Right lobe of liver (tissue), 6 donors: ENCODE measurements around the gene HSPA5. TPM values are rescaled to one million over a fixed set of nuclear protein-coding genes. Genes with fewer than 3 reads are reported as not detected.

ENCODE experiments used
- ATAC-seq, 4 donors: fragments of 200-7000 bp; cut with Tn5 transposase; one replicate each; pipeline ENCODE4 v1.9.1; 2020; ENCODE audit warnings: mild to moderate bottlenecking in 4 of 4, moderate library complexity in 4 of 4
- DNase-seq, 3 donors: peaks; one replicate each; pipeline ENCODE4 v3.0.0-alpha.2; 2020
- H3K27ac ChIP-seq, 3 donors: fragments of 200-600 bp; one replicate each; pipeline ENCODE4 v1.8.0; 2022
- H3K27me3 ChIP-seq, 2 donors: fragments of 200-600 bp; one replicate each; pipeline ENCODE4 v1.8.0; 2022
- H3K36me3 ChIP-seq, 4 donors: fragments of 200-600 bp; sonication (generic) in 1 of 4; one replicate each; pipeline versions ENCODE4 v1.5.1 to v1.8.0; 2017 to 2022; ENCODE audit warnings: control low read depth in 1 of 4
- H3K4me1 ChIP-seq, 4 donors: fragments of 200-600 bp; sonication (generic) in 1 of 4; one replicate each; pipeline versions ENCODE4 v1.5.1 to v1.8.0; 2017 to 2022; ENCODE audit warnings: control low read depth in 1 of 4
- H3K4me3 ChIP-seq, 3 donors: fragments of 200-600 bp; one replicate each; pipeline ENCODE4 v1.8.0; 2022
- H3K9me3 ChIP-seq, 4 donors: fragments of 200-600 bp; sonication (generic) in 1 of 4; one replicate each; pipeline versions ENCODE4 v1.5.1 to v1.8.0; 2017 to 2022; ENCODE audit warnings: control low read depth in 1 of 4
- POLR2A ChIP-seq: fragments of 450-650 bp; IDR thresholded peaks from one replicate; pipeline ENCODE4 v1.6.1; 2017; ENCODE audit warnings: antibody characterized with exemption, mild to moderate bottlenecking
- WGBS: methylation state at CpG from one replicate; pipeline ENCODE4 v1.1.6; 2018; ENCODE audit warnings: low coverage, low lambda C conversion rate; ENCODE audit not compliant: insufficient coverage; ENCODE audit errors: missing lambda C conversion rate; 5-methylcytosine and 5-hydroxymethylcytosine counted together
- intact Hi-C, 2 donors: fragments of 100-400 bp; cut with DNase I; formaldehyde crosslinking; loops; one replicate each; pipeline versions ENCODE4 v1.11.2 to v1.14.1; 2022
- total RNA-seq, 6 experiments: library from RNA; depleted of rRNA in 2 of 6; stranded (reverse); fragments of >200 nt in 2 of 6; fragmentation: NEBNext Ultra II Directional in 3 of 6; extraction: Animal tissue kit (Norgen Biotek cat#: 25700) in 3 of 6; gene quantifications; one replicate each; pipeline versions ENCODE4 v1.1.0 to v1.2.4, GENCODE V29; 2016 to 2023
- TF ChIP-seq, protein P1 (sequence below), 4 donors: fragments of 200-600 bp in 3 of 4; fragments of 450-650 bp in 1 of 4; IDR thresholded peaks; one replicate each; pipeline versions ENCODE4 v1.5.1 to v1.8.0; 2016 to 2022; ENCODE audit warnings: antibody characterized with exemption in 4 of 4, mild to moderate bottlenecking in 2 of 4
- donor health status: DM: no; HTN: yes; CAD: no.
- donor health status: DM: no; HTN: no; CAD: no.
- donor health status: DM: no; HTN: no; CAD: no.
- donor health status: DM: no; HTN: yes; CAD: no.
- donor health status: DM: no; HTN: yes; CAD: no.

HSPA5 gene
- total RNA-seq, 6 experiments from 2014 or later = 240 to 359 (median 259) TPM

DNA sequence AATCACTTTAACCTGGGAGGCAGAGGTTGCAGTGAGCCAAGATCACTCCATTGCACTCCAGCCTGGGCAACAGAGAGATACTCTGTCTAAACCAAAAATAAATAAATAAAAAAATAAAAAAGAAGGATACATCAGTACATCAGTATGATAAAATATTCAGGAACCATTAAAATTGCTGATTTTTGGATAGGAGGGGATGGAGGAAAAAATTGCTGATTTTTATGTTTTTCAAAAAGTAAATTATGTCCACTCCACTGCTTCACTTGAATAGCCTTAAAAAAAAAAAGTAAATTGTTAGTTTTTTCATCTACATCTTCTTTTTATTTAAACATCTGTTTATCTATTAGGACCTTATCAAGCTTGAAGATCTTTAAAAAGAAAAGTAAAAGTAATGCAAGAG lies 13.1 kb upstream of the HSPA5 start:
- intact Hi-C loops = no loop called here
- Histone ChIP-seq H3K27me3 (no peaks in the 10 kb centered on the region), H3K27ac (no peak overlapping the region), H3K36me3 (no peaks in the 10 kb centered on the region), H3K4me3 (no peak overlapping the region), H3K4me1 (peaks cover 0 to 4% (median 0%) of the 10 kb centered on the region in 4 donors), H3K9me3 (no peaks in the 10 kb centered on the region)
- DNase-seq = no peak
- TF ChIP-seq, protein P1, sequence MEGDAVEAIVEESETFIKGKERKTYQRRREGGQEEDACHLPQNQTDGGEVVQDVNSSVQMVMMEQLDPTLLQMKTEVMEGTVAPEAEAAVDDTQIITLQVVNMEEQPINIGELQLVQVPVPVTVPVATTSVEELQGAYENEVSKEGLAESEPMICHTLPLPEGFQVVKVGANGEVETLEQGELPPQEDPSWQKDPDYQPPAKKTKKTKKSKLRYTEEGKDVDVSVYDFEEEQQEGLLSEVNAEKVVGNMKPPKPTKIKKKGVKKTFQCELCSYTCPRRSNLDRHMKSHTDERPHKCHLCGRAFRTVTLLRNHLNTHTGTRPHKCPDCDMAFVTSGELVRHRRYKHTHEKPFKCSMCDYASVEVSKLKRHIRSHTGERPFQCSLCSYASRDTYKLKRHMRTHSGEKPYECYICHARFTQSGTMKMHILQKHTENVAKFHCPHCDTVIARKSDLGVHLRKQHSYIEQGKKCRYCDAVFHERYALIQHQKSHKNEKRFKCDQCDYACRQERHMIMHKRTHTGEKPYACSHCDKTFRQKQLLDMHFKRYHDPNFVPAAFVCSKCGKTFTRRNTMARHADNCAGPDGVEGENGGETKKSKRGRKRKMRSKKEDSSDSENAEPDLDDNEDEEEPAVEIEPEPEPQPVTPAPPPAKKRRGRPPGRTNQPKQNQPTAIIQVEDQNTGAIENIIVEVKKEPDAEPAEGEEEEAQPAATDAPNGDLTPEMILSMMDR (IDR thresholded peaks at IDR 0.05) = no peak
- no peak for TF ChIP-seq POLR2A
- no peak for ATAC-seq

DNA sequence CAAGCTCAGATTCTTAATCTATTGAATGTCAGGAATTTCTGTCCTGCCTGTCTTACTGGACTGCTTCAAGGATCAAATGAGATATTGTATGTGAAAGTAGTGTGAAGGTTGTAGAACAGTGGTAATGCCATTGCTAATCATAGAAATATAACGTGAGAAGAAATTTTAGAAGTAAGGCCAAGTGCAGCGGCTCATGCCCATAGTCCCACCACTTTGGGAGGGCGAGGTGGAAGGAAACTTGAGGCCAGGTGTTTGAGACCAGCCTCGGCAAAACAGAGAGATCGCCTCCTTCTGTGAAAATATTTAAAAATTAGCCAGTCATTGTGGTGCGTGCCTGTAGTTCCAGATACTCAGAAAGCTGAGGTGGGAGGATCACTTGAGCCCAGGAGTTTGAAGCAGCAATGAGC lies 5.1 kb upstream of the HSPA5 start:
- no peaks in the 10 kb centered on the region for H3K36me3 ChIP-seq
- no peak overlapping the region for H3K27ac ChIP-seq
- no peaks in the 10 kb centered on the region for H3K9me3 ChIP-seq
- H3K4me3 ChIP-seq = no peak overlapping the region
- no peak for DNase-seq
- ATAC-seq = no peak
- H3K27me3 ChIP-seq = no peaks in the 10 kb centered on the region
- WGBS = 81% methylated on average over 6 of the region's 6 CpGs
- intact Hi-C loops = no loop called here
- H3K4me1 ChIP-seq = peaks cover 0 to 5% (median 0%) of the 10 kb centered on the region in 4 donors
- no peak for TF ChIP-seq POLR2A
- TF ChIP-seq, protein P1 (IDR thresholded peaks at IDR 0.05) = no peak

DNA sequence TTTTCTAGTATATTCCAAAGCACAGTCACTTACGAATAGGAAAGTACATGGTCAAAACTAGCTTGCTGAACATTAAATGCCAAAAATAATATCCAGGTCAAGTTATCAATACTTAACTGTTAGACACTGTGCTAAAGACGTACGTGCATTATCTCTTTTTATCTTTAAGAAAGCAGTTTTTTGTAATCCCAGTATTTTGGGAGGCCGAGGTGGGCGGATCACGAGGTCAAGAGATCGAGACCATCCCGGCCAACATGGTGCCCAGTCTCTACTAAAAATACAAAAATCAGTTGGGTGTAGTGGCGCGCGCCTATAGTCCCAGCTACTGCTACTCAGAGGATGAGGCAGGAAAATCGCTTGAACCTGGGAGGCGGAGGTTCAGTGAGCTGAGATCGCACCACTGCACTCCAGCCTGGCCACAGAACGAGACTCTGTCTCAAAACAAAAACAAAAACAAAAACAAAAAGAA lies 2.7 kb upstream of the HSPA5 start:
- Histone ChIP-seq H3K4me1 (peaks cover 0 to 14% (median 3%) of the 10 kb centered on the region in 4 donors), H3K27ac (no peak overlapping the region), H3K4me3 (no peak overlapping the region), H3K27me3 (no peaks in the 10 kb centered on the region), H3K36me3 (peaks cover 0 to 15% (median 7%) of the 10 kb centered on the region in 4 donors), H3K9me3 (no peaks in the 10 kb centered on the region)
- DNase-seq (no peak), ATAC-seq (no peak)
- intact Hi-C loops = no loop called here
- 92% methylated on average over 8 of the region's 15 CpGs for WGBS
- TF ChIP-seq POLR2A = no peak
- TF ChIP-seq, protein P1 (IDR thresholded peaks at IDR 0.05) = no peak

DNA sequence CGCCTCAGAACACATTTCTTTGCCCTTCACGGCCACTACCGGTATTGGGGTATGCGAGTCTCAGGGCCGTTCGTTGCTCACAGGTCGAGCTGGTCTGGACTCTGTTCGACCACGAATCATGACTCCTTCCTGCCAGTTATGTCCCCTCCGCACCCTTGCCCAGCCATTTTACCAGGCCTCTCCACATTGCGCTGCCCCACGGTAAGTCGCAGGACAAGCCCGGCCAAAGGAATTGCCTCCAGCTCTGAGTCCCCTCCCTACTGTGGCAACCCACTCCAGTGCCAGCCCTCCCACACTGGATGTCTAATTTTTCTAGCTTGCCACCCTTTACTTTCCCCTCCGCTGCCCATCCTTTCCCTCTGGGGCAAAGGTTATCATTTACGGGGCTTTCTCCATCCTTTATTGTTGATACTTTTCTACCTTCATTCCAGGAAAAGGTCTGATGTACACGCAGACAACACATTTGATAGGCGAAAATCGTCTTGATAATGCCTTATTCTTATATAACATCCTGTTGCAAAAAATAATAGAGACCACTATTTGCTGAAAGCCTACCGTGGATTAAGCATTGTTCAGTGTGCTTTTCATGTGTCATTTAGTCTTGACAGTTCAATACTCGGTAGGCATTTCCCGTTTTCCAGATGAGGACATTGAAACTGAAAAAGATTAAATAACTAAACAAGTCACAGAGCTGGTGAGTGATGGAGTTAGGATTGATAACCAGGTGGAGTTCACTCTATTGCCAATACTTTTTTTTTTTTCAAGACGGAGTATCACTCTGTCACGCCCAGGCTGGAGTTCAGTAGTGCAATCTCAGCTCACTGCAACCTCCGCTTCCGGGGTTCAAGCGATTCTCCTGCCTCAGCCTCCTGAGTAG lies 958 bp upstream of the HSPA5 start:
- TF ChIP-seq, protein P1 (IDR thresholded peaks at IDR 0.05) = no peak
- TF ChIP-seq POLR2A = no peak
- ATAC-seq (peak; percentile 5 to 53 (median 11)), DNase-seq (peak; percentile 38 to 63 (median 52))
- peak overlapping the region; percentile 77 to 96 (median 91) for H3K27ac ChIP-seq
- peak overlapping the region; percentile 72 to 99 (median 83) for H3K4me3 ChIP-seq
- WGBS = 16% methylated on average over 27 of the region's 27 CpGs
- intact Hi-C loops = no loop called here
- peaks cover 0 to 31% (median 8%) of the 10 kb centered on the region in 4 donors for H3K4me1 ChIP-seq
- H3K27me3 ChIP-seq = no peaks in the 10 kb centered on the region
- H3K36me3 ChIP-seq = peaks cover 13 to 33% (median 22%) of the 10 kb centered on the region in 4 donors
- H3K9me3 ChIP-seq = no peaks in the 10 kb centered on the region
